Keratinocyte (primary cell): ENCODE measurements around the gene CAPZB. TPM values are rescaled to one million over a fixed set of nuclear protein-coding genes. Genes with fewer than 3 reads are reported as not detected.

Experiments
- DNase-seq: peaks from one replicate; pipeline ENCODE4 v3.0.0-alpha.2; 2011; ENCODE audit warnings: low read depth, missing footprints, low spot score
- FAIRE-seq: peaks from 2 replicates; lab custom pipeline; 2011; peaks lifted over from hg19 to GRCh38; lab: Jason Lieb, UNC
- H2AFZ ChIP-seq: 2 replicates; pipeline ENCODE4 v1.6.0; 2012; ENCODE audit warnings: low read length, control low read depth, inconsistent platforms; ENCODE audit not compliant: control insufficient read depth
- H3K27ac ChIP-seq: 2 replicates; pipeline ENCODE4 v1.5.1; 2011; ENCODE audit warnings: low read length; ENCODE audit not compliant: control insufficient read depth, insufficient read depth
- H3K27me3 ChIP-seq: 3 replicates; pipeline ENCODE4 v1.6.0; 2011; ENCODE audit warnings: low read length; ENCODE audit not compliant: control insufficient read depth, insufficient read depth; ENCODE audit errors: extremely low read depth
- H3K36me3 ChIP-seq, 2 experiments: 2 replicates in 1 of 2; 3 replicates in 1 of 2; pipeline ENCODE4 v1.5.1; 2011; ENCODE audit warnings: low read length in 2 of 2, mild to moderate bottlenecking in 1 of 2; ENCODE audit not compliant: control insufficient read depth in 2 of 2, insufficient read depth in 2 of 2; ENCODE audit errors: extremely low read depth in 1 of 2
- H3K4me1 ChIP-seq: 3 replicates; pipeline ENCODE4 v1.5.1; 2011; ENCODE audit warnings: low read length; ENCODE audit not compliant: control insufficient read depth, insufficient read depth; ENCODE audit errors: extremely low read depth
- H3K4me2 ChIP-seq: 3 replicates; pipeline ENCODE4 v1.6.0; 2011; ENCODE audit warnings: low read depth, low read length; ENCODE audit not compliant: control insufficient read depth, insufficient read depth; ENCODE audit errors: extremely low read depth
- H3K4me3 ChIP-seq, 3 experiments: fragments of 200-600 bp in 1 of 3; sonication (generic) in 1 of 3; 2 replicates in 2 of 3; 3 replicates in 1 of 3; pipeline ENCODE4 v1.5.1; 2011 to 2016; ENCODE audit warnings: low read length in 3 of 3, mild to moderate bottlenecking in 3 of 3, control low read depth in 2 of 3, inconsistent platforms in 1 of 3, low read depth in 1 of 3, mixed read lengths in 1 of 3, mixed run types in 1 of 3, moderate library complexity in 1 of 3; ENCODE audit not compliant: control insufficient read depth in 2 of 3, insufficient read depth in 2 of 3; ENCODE audit errors: extremely low read depth in 1 of 3
- H3K79me2 ChIP-seq: 2 replicates; pipeline ENCODE4 v1.6.0; 2012; ENCODE audit warnings: low read length; ENCODE audit not compliant: control insufficient read depth, insufficient read depth
- H3K9ac ChIP-seq: 3 replicates; pipeline ENCODE4 v1.6.0; 2011; ENCODE audit warnings: low read length; ENCODE audit not compliant: control insufficient read depth, insufficient read depth; ENCODE audit errors: extremely low read depth
- H3K9me1 ChIP-seq: 3 replicates; pipeline ENCODE4 v1.6.0; 2011; ENCODE audit warnings: low read length; ENCODE audit not compliant: control insufficient read depth, insufficient read depth; ENCODE audit errors: extremely low read depth
- H3K9me3 ChIP-seq: 2 replicates; pipeline ENCODE4 v1.5.1; 2012; ENCODE audit warnings: low read depth, low read length; ENCODE audit not compliant: control insufficient read depth
- H4K20me1 ChIP-seq: 3 replicates; pipeline ENCODE4 v1.6.0; 2011; ENCODE audit warnings: low read length; ENCODE audit not compliant: control insufficient read depth, insufficient read depth; ENCODE audit errors: extremely low read depth
- EZH2 ChIP-seq: IDR thresholded peaks from one replicate; pipeline ENCODE4 v1.6.1; 2012; ENCODE audit warnings: inconsistent platforms, mild to moderate bottlenecking, low read length, moderate library complexity
- dilution Hi-C: fragments of 300-500 bp; cut with MboI; formaldehyde crosslinking; loops from one replicate; pipeline ENCODE4 v1.7.0; 2020; ENCODE audit warnings: low sequenced_read_pairs; ENCODE audit not compliant: extremely low pct_ligation_motif_present
- polyA plus RNA-seq, 5 experiments: library from polyadenylated mRNA; depleted of rRNA in 3 of 5; stranded (reverse) in 3 of 5; stranded (forward) in 1 of 5; unstranded in 1 of 5; fragments of >200 nt; gene quantifications; 1 replicate in 1 of 5; 2 replicates in 3 of 5; 3 replicates in 1 of 5; pipeline versions ENCODE4 v1.2.1 to v1.2.3, GENCODE V29; 2011 to 2012; ENCODE audit warnings: missing spikeins in 2 of 5, low read depth in 1 of 5, low replicate concordance in 1 of 5
- TF ChIP-seq, protein P1 (sequence below), 3 experiments: IDR thresholded peaks in 1 of 3; conservative IDR thresholded peaks in 1 of 3; optimal IDR thresholded peaks in 1 of 3; 2 replicates in 2 of 3; 3 replicates in 1 of 3; pipeline versions ENCODE3 to v1.5.1; 2011; ENCODE audit warnings: low read length in 3 of 3, mild to moderate bottlenecking in 3 of 3, moderate library complexity in 2 of 3, control low read depth in 1 of 3, inconsistent platforms in 1 of 3; ENCODE audit not compliant: insufficient read depth in 2 of 3; ENCODE audit errors: extremely low read depth in 1 of 3

The CAPZB gene
- polyA plus RNA-seq, 1 donor (not counting 4 experiments of a cell fraction or from before 2014, with no cell fraction given) = 193 TPM

GRCh38 chr1:19424651-19425570, 60.4 kb downstream of the CAPZB start:
- dilution Hi-C loops = loop anchor here (25.0 kb wide), 1 partner anchor 212 kb away; the partner anchor contains the start of gene NBL1
- no peak overlapping the region for H3K9ac ChIP-seq
- peak; percentile 69 for FAIRE-seq

GRCh38 chr1:19423130-19423529, 62.2 kb downstream of the CAPZB start:
- Histone ChIP-seq H3K9me3 (no peaks in the 10 kb centered on the region), H3K9ac (no peak overlapping the region), H3K27ac (no peak overlapping the region), H3K4me1 (peaks cover 12% of the 10 kb centered on the region), H3K79me2 (peaks cover 88% of the 10 kb centered on the region), H3K4me2 (no peak overlapping the region), H3K36me3 (peaks cover 5 to 14% of the 10 kb centered on the region in 2 experiments), H3K4me3 (no peak overlapping the region), H3K27me3 (no peaks in the 10 kb centered on the region), H2AFZ (no peak overlapping the region), H3K9me1 (peaks cover 9% of the 10 kb centered on the region), H4K20me1 (peaks cover 20% of the 10 kb centered on the region)
- no peak for FAIRE-seq
- dilution Hi-C loops = no loop called here
- DNase-seq = no peak
- TF ChIP-seq, protein P1, sequence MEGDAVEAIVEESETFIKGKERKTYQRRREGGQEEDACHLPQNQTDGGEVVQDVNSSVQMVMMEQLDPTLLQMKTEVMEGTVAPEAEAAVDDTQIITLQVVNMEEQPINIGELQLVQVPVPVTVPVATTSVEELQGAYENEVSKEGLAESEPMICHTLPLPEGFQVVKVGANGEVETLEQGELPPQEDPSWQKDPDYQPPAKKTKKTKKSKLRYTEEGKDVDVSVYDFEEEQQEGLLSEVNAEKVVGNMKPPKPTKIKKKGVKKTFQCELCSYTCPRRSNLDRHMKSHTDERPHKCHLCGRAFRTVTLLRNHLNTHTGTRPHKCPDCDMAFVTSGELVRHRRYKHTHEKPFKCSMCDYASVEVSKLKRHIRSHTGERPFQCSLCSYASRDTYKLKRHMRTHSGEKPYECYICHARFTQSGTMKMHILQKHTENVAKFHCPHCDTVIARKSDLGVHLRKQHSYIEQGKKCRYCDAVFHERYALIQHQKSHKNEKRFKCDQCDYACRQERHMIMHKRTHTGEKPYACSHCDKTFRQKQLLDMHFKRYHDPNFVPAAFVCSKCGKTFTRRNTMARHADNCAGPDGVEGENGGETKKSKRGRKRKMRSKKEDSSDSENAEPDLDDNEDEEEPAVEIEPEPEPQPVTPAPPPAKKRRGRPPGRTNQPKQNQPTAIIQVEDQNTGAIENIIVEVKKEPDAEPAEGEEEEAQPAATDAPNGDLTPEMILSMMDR (optimal IDR thresholded peaks at IDR 0.05 in 1 of 3, IDR thresholded peaks at IDR 0.05 in 1 of 3, conservative IDR thresholded peaks at IDR 0.05 in 1 of 3; ENCODE audit: extremely low read depth in 1 of 3, insufficient read depth in 2 of 3, low read length in 3 of 3) = no peak
- no peak for TF ChIP-seq EZH2

More at GRCh38 chr1:19424651-19425570, 60.4 kb downstream of the CAPZB start:
- Histone ChIP-seq H3K4me2 (peak overlapping the region; percentile 47), H2AFZ (no peak overlapping the region), H3K9me3 (no peaks in the 10 kb centered on the region), H3K79me2 (peaks cover 92% of the 10 kb centered on the region), H3K4me3 (peak overlapping the region in 1 of 3 experiments; percentile 11), H3K9me1 (peaks cover 13% of the 10 kb centered on the region), H3K27ac (peak overlapping the region; percentile 11), H3K27me3 (no peaks in the 10 kb centered on the region), H3K36me3 (peaks cover under 1 to 5% of the 10 kb centered on the region in 2 experiments), H3K4me1 (peaks cover 15% of the 10 kb centered on the region), H4K20me1 (peaks cover 26% of the 10 kb centered on the region)
- TF ChIP-seq EZH2 = no peak
- TF ChIP-seq, protein P1 (optimal IDR thresholded peaks at IDR 0.05 in 1 of 3, IDR thresholded peaks at IDR 0.05 in 1 of 3, conservative IDR thresholded peaks at IDR 0.05 in 1 of 3; ENCODE audit: extremely low read depth in 1 of 3, insufficient read depth in 2 of 3, low read length in 3 of 3) = no peak
- no peak for DNase-seq
